H9 (cell line): ENCODE data around the gene PLCB1. TPM values are rescaled to one million over a fixed set of nuclear protein-coding genes. Genes with fewer than 3 reads are reported as not detected.

Experiments used
- DNase-seq: peaks from one replicate; pipeline ENCODE4 v3.0.0-alpha.2; 2017
- H2AFZ ChIP-seq: one replicate; pipeline ENCODE4 v1.6.1; 2013; ENCODE audit warnings: mild to moderate bottlenecking, low read length, control low read depth, moderate library complexity
- H2AK5ac ChIP-seq: 2 replicates; pipeline ENCODE4 v1.6.1; 2013; ENCODE audit warnings: low read length, control low read depth, mixed read lengths; ENCODE audit not compliant: insufficient read length
- H2BK120ac ChIP-seq: one replicate; pipeline ENCODE4 v1.6.1; 2013; ENCODE audit warnings: low read depth, mild to moderate bottlenecking, low read length, control low read depth, inconsistent platforms; ENCODE audit not compliant: poor library complexity, severe bottlenecking
- H2BK12ac ChIP-seq: 2 replicates; pipeline ENCODE4 v1.6.1; 2013; ENCODE audit warnings: low read length, control low read depth, mixed read lengths, low read depth; ENCODE audit not compliant: insufficient read length
- H2BK15ac ChIP-seq: 2 replicates; pipeline ENCODE4 v1.6.1; 2013; ENCODE audit warnings: low read depth, low read length, control low read depth
- H2BK20ac ChIP-seq: one replicate; pipeline ENCODE4 v1.6.1; 2013; ENCODE audit warnings: low read depth, mild to moderate bottlenecking, low read length, control low read depth, inconsistent platforms; ENCODE audit not compliant: poor library complexity, severe bottlenecking
- H2BK5ac ChIP-seq: 2 replicates; pipeline ENCODE4 v1.6.1; 2013; ENCODE audit warnings: low read length, control low read depth, mixed read lengths; ENCODE audit not compliant: insufficient read length
- H3K14ac ChIP-seq: 2 replicates; pipeline ENCODE4 v1.6.1; 2013; ENCODE audit warnings: low read length, control low read depth; ENCODE audit not compliant: insufficient read depth
- H3K18ac ChIP-seq: 2 replicates; pipeline ENCODE4 v1.6.1; 2013; ENCODE audit warnings: low read depth, mild to moderate bottlenecking, mixed read lengths, low read length, control low read depth; ENCODE audit not compliant: insufficient read length
- H3K23ac ChIP-seq: 2 replicates; pipeline ENCODE4 v1.6.1; 2013; ENCODE audit warnings: low read length, control low read depth, mixed read lengths, low read depth; ENCODE audit not compliant: insufficient read length
- H3K23me2 ChIP-seq: 2 replicates; pipeline ENCODE4 v1.6.1; 2013; ENCODE audit warnings: low read depth, mild to moderate bottlenecking, mixed read lengths, low read length, control low read depth; ENCODE audit not compliant: insufficient read length, poor library complexity, severe bottlenecking
- H3K27ac ChIP-seq: 2 replicates; pipeline ENCODE4 v1.5.1; 2013; ENCODE audit warnings: low read length, control low read depth, mixed read lengths, low read depth; ENCODE audit not compliant: insufficient read length
- H3K27me3 ChIP-seq: 2 replicates; pipeline ENCODE4 v1.6.1; 2013; ENCODE audit warnings: low read length, control low read depth, inconsistent platforms; ENCODE audit not compliant: insufficient read depth
- H3K4ac ChIP-seq: 2 replicates; pipeline ENCODE4 v1.6.1; 2013; ENCODE audit warnings: low read depth, mild to moderate bottlenecking, control low read depth, inconsistent platforms, low read length, moderate library complexity
- H3K4me1 ChIP-seq: 2 replicates; pipeline ENCODE4 v1.6.1; 2013; ENCODE audit warnings: low read length, control low read depth, inconsistent platforms; ENCODE audit not compliant: insufficient read depth
- H3K4me2 ChIP-seq: 2 replicates; pipeline ENCODE4 v1.6.1; 2013; ENCODE audit warnings: low read length, control low read depth, mixed read lengths; ENCODE audit not compliant: insufficient read length, insufficient read depth
- H3K56ac ChIP-seq: 2 replicates; pipeline ENCODE4 v1.6.1; 2013; ENCODE audit warnings: low read depth, mild to moderate bottlenecking, mixed read lengths, low read length, control low read depth; ENCODE audit not compliant: insufficient read length
- H3K79me1 ChIP-seq: 2 replicates; pipeline ENCODE4 v1.6.1; 2013; ENCODE audit warnings: low read depth, mild to moderate bottlenecking, moderate library complexity, low read length, control low read depth, inconsistent platforms; ENCODE audit not compliant: insufficient read depth, poor library complexity, severe bottlenecking
- H3K79me2 ChIP-seq: 2 replicates; pipeline ENCODE4 v1.6.1; 2013; ENCODE audit warnings: low read length, control low read depth, inconsistent platforms; ENCODE audit not compliant: insufficient read depth
- H3K9ac ChIP-seq: 2 replicates; pipeline ENCODE4 v1.6.1; 2013; ENCODE audit warnings: low read length, control low read depth, mixed read lengths; ENCODE audit not compliant: insufficient read length; ENCODE audit errors: extremely low read depth
- H3K9me3 ChIP-seq: one replicate; pipeline ENCODE4 v1.6.1; 2013; ENCODE audit warnings: low read depth, low read length, inconsistent platforms; ENCODE audit not compliant: control insufficient read depth
- H3T11ph ChIP-seq: one replicate; pipeline ENCODE4 v1.6.1; 2013; ENCODE audit warnings: mild to moderate bottlenecking, low read length, control low read depth, inconsistent platforms
- H4K20me1 ChIP-seq: one replicate; pipeline ENCODE4 v1.6.1; 2013; ENCODE audit not compliant: control insufficient read depth, insufficient read length, insufficient read depth
- H4K5ac ChIP-seq: 2 replicates; pipeline ENCODE4 v1.6.1; 2013; ENCODE audit warnings: low read depth, mild to moderate bottlenecking, mixed read lengths, low read length, control low read depth; ENCODE audit not compliant: insufficient read length
- H4K8ac ChIP-seq: replicated peaks from 2 replicates; pipeline ENCODE4 v1.6.1; 2013; ENCODE audit warnings: low read length, control low read depth, mixed read lengths, low read depth; ENCODE audit not compliant: insufficient read length
- H4K91ac ChIP-seq: 2 replicates; pipeline ENCODE4 v1.6.1; 2013; ENCODE audit warnings: low read depth, mild to moderate bottlenecking, moderate library complexity, mixed read lengths, low read length, control low read depth; ENCODE audit not compliant: insufficient read length
- H3K27ac Mint-ChIP-seq, 3 experiments: 2 replicates in 2 of 3; 3 replicates in 1 of 3; pipeline ENCODE4 v1.8.0; 2020 to 2021; ENCODE audit warnings: mixed read lengths in 3 of 3, mild to moderate bottlenecking in 1 of 3, moderate library complexity in 1 of 3
- H3K27me3 Mint-ChIP-seq: 2 replicates; pipeline ENCODE4 v1.8.0; 2021; ENCODE audit warnings: low read depth, mild to moderate bottlenecking, moderate library complexity, mixed read lengths
- H3K36me3 Mint-ChIP-seq, 3 experiments: 2 replicates in 2 of 3; 3 replicates in 1 of 3; pipeline ENCODE4 v1.8.0; 2020 to 2021; ENCODE audit warnings: low read depth in 3 of 3, mixed read lengths in 3 of 3; ENCODE audit not compliant: insufficient read depth in 1 of 3
- H3K4me1 Mint-ChIP-seq, 2 experiments: 2 replicates each; pipeline ENCODE4 v1.8.0; 2020; ENCODE audit warnings: mixed read lengths in 2 of 2
- H3K4me3 Mint-ChIP-seq, 2 experiments: 2 replicates in 1 of 2; 3 replicates in 1 of 2; pipeline ENCODE4 v1.8.0; 2020 to 2021; ENCODE audit warnings: mild to moderate bottlenecking in 2 of 2, mixed read lengths in 2 of 2, moderate library complexity in 1 of 2
- H3K9me3 Mint-ChIP-seq, 2 experiments: 2 replicates in 1 of 2; 3 replicates in 1 of 2; pipeline ENCODE4 v1.8.0; 2020; ENCODE audit warnings: mild to moderate bottlenecking in 2 of 2, mixed read lengths in 2 of 2, moderate library complexity in 1 of 2
- WGBS: extraction: QIAGEN DNeasy Blood & Tissue Kit; methylation state at CpG from one replicate; pipeline ENCODE4 v1.1.7; 2013; ENCODE audit warnings: missing lambda C conversion rate, low lambda C conversion rate, mixed read lengths; ENCODE audit not compliant: insufficient read length; ENCODE audit errors: extremely low coverage; 5-methylcytosine and 5-hydroxymethylcytosine counted together
- total RNA-seq: library from RNA; stranded (reverse); gene quantifications from 2 replicates; pipeline ENCODE4 v1.2.1, GENCODE V29; 2021
- TF ChIP-seq, protein P1 (sequence below): fragments of 200-600 bp; sonication (generic); conservative IDR thresholded peaks from 3 replicates; pipeline ENCODE4 v1.8.0; 2021; ENCODE audit warnings: antibody characterized with exemption, mild to moderate bottlenecking

PLCB1 gene
- total RNA-seq, 1 experiment from 2014 or later = 11.5 TPM

GRCh38 chr20:8404912-8405635 lies 273.0 kb downstream of the PLCB1 start:
- Histone ChIP-seq H3T11ph (no peak overlapping the region), H2BK20ac (no peak overlapping the region), H3K18ac (no peak overlapping the region), H4K91ac (no peak overlapping the region), H3K4me2 (no peak overlapping the region), H3K27me3 (no peaks in the 10 kb centered on the region), H3K23ac (no peak overlapping the region), H3K79me2 (no peaks in the 10 kb centered on the region), H3K14ac (no peak overlapping the region), H3K23me2 (no peaks in the 10 kb centered on the region), H4K20me1 (no peaks in the 10 kb centered on the region), H4K5ac (no peak overlapping the region), H2BK12ac (no peak overlapping the region), H3K9me3 (no peaks in the 10 kb centered on the region), H3K79me1 (no peaks in the 10 kb centered on the region), H4K8ac (no peak overlapping the region), H3K4ac (no peak overlapping the region), H2AK5ac (no peak overlapping the region), H3K4me1 (no peaks in the 10 kb centered on the region), H2BK5ac (no peak overlapping the region), H2AFZ (no peak overlapping the region), H2BK15ac (no peak overlapping the region), H3K56ac (no peak overlapping the region), H3K9ac (no peak overlapping the region), H2BK120ac (no peak overlapping the region), H3K27ac (no peak overlapping the region)
- Mint-ChIP-seq H3K36me3 (no peaks in the 10 kb centered on the region), H3K27ac (no peak overlapping the region), H3K4me1 (no peaks in the 10 kb centered on the region), H3K4me3 (no peak overlapping the region), H3K27me3 (no peaks in the 10 kb centered on the region), H3K9me3 (no peaks in the 10 kb centered on the region; a peak in 1 of 5 replicates)
- TF ChIP-seq, protein P1, sequence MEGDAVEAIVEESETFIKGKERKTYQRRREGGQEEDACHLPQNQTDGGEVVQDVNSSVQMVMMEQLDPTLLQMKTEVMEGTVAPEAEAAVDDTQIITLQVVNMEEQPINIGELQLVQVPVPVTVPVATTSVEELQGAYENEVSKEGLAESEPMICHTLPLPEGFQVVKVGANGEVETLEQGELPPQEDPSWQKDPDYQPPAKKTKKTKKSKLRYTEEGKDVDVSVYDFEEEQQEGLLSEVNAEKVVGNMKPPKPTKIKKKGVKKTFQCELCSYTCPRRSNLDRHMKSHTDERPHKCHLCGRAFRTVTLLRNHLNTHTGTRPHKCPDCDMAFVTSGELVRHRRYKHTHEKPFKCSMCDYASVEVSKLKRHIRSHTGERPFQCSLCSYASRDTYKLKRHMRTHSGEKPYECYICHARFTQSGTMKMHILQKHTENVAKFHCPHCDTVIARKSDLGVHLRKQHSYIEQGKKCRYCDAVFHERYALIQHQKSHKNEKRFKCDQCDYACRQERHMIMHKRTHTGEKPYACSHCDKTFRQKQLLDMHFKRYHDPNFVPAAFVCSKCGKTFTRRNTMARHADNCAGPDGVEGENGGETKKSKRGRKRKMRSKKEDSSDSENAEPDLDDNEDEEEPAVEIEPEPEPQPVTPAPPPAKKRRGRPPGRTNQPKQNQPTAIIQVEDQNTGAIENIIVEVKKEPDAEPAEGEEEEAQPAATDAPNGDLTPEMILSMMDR = no peak
- WGBS = no CpG with 5 or more reads among the region's 6 CpGs
- DNase-seq = no peak
